Lower leg skin (tissue), 3 donors: ENCODE data around the gene TTC34.

ENCODE experiments used
- CTCF ChIP-seq, 3 donors: fragments of 450-650 bp; IDR thresholded peaks; one replicate each; pipeline ENCODE4 v1.5.1; 2016; ENCODE audit warnings: antibody characterized with exemption in 3 of 3, mild to moderate bottlenecking in 3 of 3, moderate library complexity in 2 of 3
- POLR2A ChIP-seq, 2 donors: fragments of 450-650 bp; IDR thresholded peaks; one replicate each; pipeline ENCODE4 v1.6.1; 2016 to 2017; ENCODE audit warnings: antibody characterized with exemption in 2 of 2, mild to moderate bottlenecking in 1 of 2, moderate library complexity in 1 of 2

DNA sequence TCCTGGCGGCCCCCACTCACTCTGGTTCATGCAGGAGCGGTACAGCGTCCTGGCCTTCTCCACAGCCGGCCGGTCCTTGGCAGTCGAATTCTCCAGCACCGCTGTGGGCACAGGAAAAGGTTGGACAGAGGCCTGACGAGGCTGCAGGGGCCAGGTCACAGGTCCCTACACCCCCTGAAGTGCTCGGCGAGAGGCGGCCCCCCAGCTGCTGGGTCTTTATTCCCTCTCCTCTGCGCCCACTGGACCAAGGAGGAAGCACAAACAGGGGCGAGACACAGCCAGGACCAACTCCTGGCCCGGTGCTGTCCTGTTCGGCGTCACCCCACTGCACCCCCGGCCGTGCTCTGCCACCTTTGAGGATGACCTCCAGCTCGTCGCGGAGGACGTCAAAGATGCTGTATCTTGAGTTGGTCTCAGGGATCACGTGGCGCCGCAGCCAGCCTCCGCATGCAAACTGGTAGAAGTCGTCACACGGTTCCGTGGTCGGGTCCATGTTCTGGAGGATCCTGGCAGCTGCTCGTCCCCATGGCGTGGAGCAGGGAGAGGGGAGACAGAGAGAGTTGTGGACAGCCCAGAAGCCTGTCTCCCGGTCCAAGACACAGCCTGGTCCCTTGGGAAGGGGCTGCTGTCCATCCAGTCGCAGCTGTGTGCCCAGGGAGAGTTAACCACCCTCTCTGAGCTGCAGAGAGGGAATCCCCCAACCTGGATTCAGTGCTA lies 192.0 kb downstream of the TTC34 start:
- TF ChIP-seq CTCF (IDR thresholded peaks at IDR 0.05) (no peak), POLR2A (IDR thresholded peaks at IDR 0.05) (no peak)
